H9 (cell line): Measurements from ENCODE around the gene TELO2. TPM values are rescaled to one million over a fixed set of nuclear protein-coding genes. Genes with fewer than 3 reads are reported as not detected.

Experiments
- DNase-seq: peaks from one replicate; pipeline ENCODE4 v3.0.0-alpha.2; 2017
- H2AFZ ChIP-seq: one replicate; pipeline ENCODE4 v1.6.1; 2013; ENCODE audit warnings: mild to moderate bottlenecking, low read length, control low read depth, moderate library complexity
- H2AK5ac ChIP-seq: 2 replicates; pipeline ENCODE4 v1.6.1; 2013; ENCODE audit warnings: low read length, control low read depth, mixed read lengths; ENCODE audit not compliant: insufficient read length
- H2BK120ac ChIP-seq: one replicate; pipeline ENCODE4 v1.6.1; 2013; ENCODE audit warnings: low read depth, mild to moderate bottlenecking, low read length, control low read depth, inconsistent platforms; ENCODE audit not compliant: poor library complexity, severe bottlenecking
- H2BK12ac ChIP-seq: 2 replicates; pipeline ENCODE4 v1.6.1; 2013; ENCODE audit warnings: low read length, control low read depth, mixed read lengths, low read depth; ENCODE audit not compliant: insufficient read length
- H2BK15ac ChIP-seq: 2 replicates; pipeline ENCODE4 v1.6.1; 2013; ENCODE audit warnings: low read depth, low read length, control low read depth
- H2BK20ac ChIP-seq: one replicate; pipeline ENCODE4 v1.6.1; 2013; ENCODE audit warnings: low read depth, mild to moderate bottlenecking, low read length, control low read depth, inconsistent platforms; ENCODE audit not compliant: poor library complexity, severe bottlenecking
- H2BK5ac ChIP-seq: 2 replicates; pipeline ENCODE4 v1.6.1; 2013; ENCODE audit warnings: low read length, control low read depth, mixed read lengths; ENCODE audit not compliant: insufficient read length
- H3K14ac ChIP-seq: 2 replicates; pipeline ENCODE4 v1.6.1; 2013; ENCODE audit warnings: low read length, control low read depth; ENCODE audit not compliant: insufficient read depth
- H3K18ac ChIP-seq: 2 replicates; pipeline ENCODE4 v1.6.1; 2013; ENCODE audit warnings: low read depth, mild to moderate bottlenecking, mixed read lengths, low read length, control low read depth; ENCODE audit not compliant: insufficient read length
- H3K23ac ChIP-seq: 2 replicates; pipeline ENCODE4 v1.6.1; 2013; ENCODE audit warnings: low read length, control low read depth, mixed read lengths, low read depth; ENCODE audit not compliant: insufficient read length
- H3K23me2 ChIP-seq: 2 replicates; pipeline ENCODE4 v1.6.1; 2013; ENCODE audit warnings: low read depth, mild to moderate bottlenecking, mixed read lengths, low read length, control low read depth; ENCODE audit not compliant: insufficient read length, poor library complexity, severe bottlenecking
- H3K27ac ChIP-seq: 2 replicates; pipeline ENCODE4 v1.5.1; 2013; ENCODE audit warnings: low read length, control low read depth, mixed read lengths, low read depth; ENCODE audit not compliant: insufficient read length
- H3K27me3 ChIP-seq: 2 replicates; pipeline ENCODE4 v1.6.1; 2013; ENCODE audit warnings: low read length, control low read depth, inconsistent platforms; ENCODE audit not compliant: insufficient read depth
- H3K4ac ChIP-seq: 2 replicates; pipeline ENCODE4 v1.6.1; 2013; ENCODE audit warnings: low read depth, mild to moderate bottlenecking, control low read depth, inconsistent platforms, low read length, moderate library complexity
- H3K4me1 ChIP-seq: 2 replicates; pipeline ENCODE4 v1.6.1; 2013; ENCODE audit warnings: low read length, control low read depth, inconsistent platforms; ENCODE audit not compliant: insufficient read depth
- H3K4me2 ChIP-seq: 2 replicates; pipeline ENCODE4 v1.6.1; 2013; ENCODE audit warnings: low read length, control low read depth, mixed read lengths; ENCODE audit not compliant: insufficient read length, insufficient read depth
- H3K56ac ChIP-seq: 2 replicates; pipeline ENCODE4 v1.6.1; 2013; ENCODE audit warnings: low read depth, mild to moderate bottlenecking, mixed read lengths, low read length, control low read depth; ENCODE audit not compliant: insufficient read length
- H3K79me1 ChIP-seq: 2 replicates; pipeline ENCODE4 v1.6.1; 2013; ENCODE audit warnings: low read depth, mild to moderate bottlenecking, moderate library complexity, low read length, control low read depth, inconsistent platforms; ENCODE audit not compliant: insufficient read depth, poor library complexity, severe bottlenecking
- H3K79me2 ChIP-seq: 2 replicates; pipeline ENCODE4 v1.6.1; 2013; ENCODE audit warnings: low read length, control low read depth, inconsistent platforms; ENCODE audit not compliant: insufficient read depth
- H3K9ac ChIP-seq: 2 replicates; pipeline ENCODE4 v1.6.1; 2013; ENCODE audit warnings: low read length, control low read depth, mixed read lengths; ENCODE audit not compliant: insufficient read length; ENCODE audit errors: extremely low read depth
- H3K9me3 ChIP-seq: one replicate; pipeline ENCODE4 v1.6.1; 2013; ENCODE audit warnings: low read depth, low read length, inconsistent platforms; ENCODE audit not compliant: control insufficient read depth
- H3T11ph ChIP-seq: one replicate; pipeline ENCODE4 v1.6.1; 2013; ENCODE audit warnings: mild to moderate bottlenecking, low read length, control low read depth, inconsistent platforms
- H4K20me1 ChIP-seq: one replicate; pipeline ENCODE4 v1.6.1; 2013; ENCODE audit not compliant: control insufficient read depth, insufficient read length, insufficient read depth
- H4K5ac ChIP-seq: 2 replicates; pipeline ENCODE4 v1.6.1; 2013; ENCODE audit warnings: low read depth, mild to moderate bottlenecking, mixed read lengths, low read length, control low read depth; ENCODE audit not compliant: insufficient read length
- H4K8ac ChIP-seq: replicated peaks from 2 replicates; pipeline ENCODE4 v1.6.1; 2013; ENCODE audit warnings: low read length, control low read depth, mixed read lengths, low read depth; ENCODE audit not compliant: insufficient read length
- H4K91ac ChIP-seq: 2 replicates; pipeline ENCODE4 v1.6.1; 2013; ENCODE audit warnings: low read depth, mild to moderate bottlenecking, moderate library complexity, mixed read lengths, low read length, control low read depth; ENCODE audit not compliant: insufficient read length
- H3K27ac Mint-ChIP-seq, 3 experiments: 2 replicates in 2 of 3; 3 replicates in 1 of 3; pipeline ENCODE4 v1.8.0; 2020 to 2021; ENCODE audit warnings: mixed read lengths in 3 of 3, mild to moderate bottlenecking in 1 of 3, moderate library complexity in 1 of 3
- H3K27me3 Mint-ChIP-seq: 2 replicates; pipeline ENCODE4 v1.8.0; 2021; ENCODE audit warnings: low read depth, mild to moderate bottlenecking, moderate library complexity, mixed read lengths
- H3K36me3 Mint-ChIP-seq, 3 experiments: 2 replicates in 2 of 3; 3 replicates in 1 of 3; pipeline ENCODE4 v1.8.0; 2020 to 2021; ENCODE audit warnings: low read depth in 3 of 3, mixed read lengths in 3 of 3; ENCODE audit not compliant: insufficient read depth in 1 of 3
- H3K4me1 Mint-ChIP-seq, 2 experiments: 2 replicates each; pipeline ENCODE4 v1.8.0; 2020; ENCODE audit warnings: mixed read lengths in 2 of 2
- H3K4me3 Mint-ChIP-seq, 2 experiments: 2 replicates in 1 of 2; 3 replicates in 1 of 2; pipeline ENCODE4 v1.8.0; 2020 to 2021; ENCODE audit warnings: mild to moderate bottlenecking in 2 of 2, mixed read lengths in 2 of 2, moderate library complexity in 1 of 2
- H3K9me3 Mint-ChIP-seq, 2 experiments: 2 replicates in 1 of 2; 3 replicates in 1 of 2; pipeline ENCODE4 v1.8.0; 2020; ENCODE audit warnings: mild to moderate bottlenecking in 2 of 2, mixed read lengths in 2 of 2, moderate library complexity in 1 of 2
- WGBS: extraction: QIAGEN DNeasy Blood & Tissue Kit; methylation state at CpG from one replicate; pipeline ENCODE4 v1.1.7; 2013; ENCODE audit warnings: missing lambda C conversion rate, low lambda C conversion rate, mixed read lengths; ENCODE audit not compliant: insufficient read length; ENCODE audit errors: extremely low coverage; 5-methylcytosine and 5-hydroxymethylcytosine counted together
- total RNA-seq: library from RNA; stranded (reverse); gene quantifications from 2 replicates; pipeline ENCODE4 v1.2.1, GENCODE V29; 2021
- TF ChIP-seq, protein P1 (sequence below): fragments of 200-600 bp; sonication (generic); conservative IDR thresholded peaks from 3 replicates; pipeline ENCODE4 v1.8.0; 2021; ENCODE audit warnings: antibody characterized with exemption, mild to moderate bottlenecking

TELO2 gene
- total RNA-seq, 1 experiment from 2014 or later = 98.9 TPM

DNA sequence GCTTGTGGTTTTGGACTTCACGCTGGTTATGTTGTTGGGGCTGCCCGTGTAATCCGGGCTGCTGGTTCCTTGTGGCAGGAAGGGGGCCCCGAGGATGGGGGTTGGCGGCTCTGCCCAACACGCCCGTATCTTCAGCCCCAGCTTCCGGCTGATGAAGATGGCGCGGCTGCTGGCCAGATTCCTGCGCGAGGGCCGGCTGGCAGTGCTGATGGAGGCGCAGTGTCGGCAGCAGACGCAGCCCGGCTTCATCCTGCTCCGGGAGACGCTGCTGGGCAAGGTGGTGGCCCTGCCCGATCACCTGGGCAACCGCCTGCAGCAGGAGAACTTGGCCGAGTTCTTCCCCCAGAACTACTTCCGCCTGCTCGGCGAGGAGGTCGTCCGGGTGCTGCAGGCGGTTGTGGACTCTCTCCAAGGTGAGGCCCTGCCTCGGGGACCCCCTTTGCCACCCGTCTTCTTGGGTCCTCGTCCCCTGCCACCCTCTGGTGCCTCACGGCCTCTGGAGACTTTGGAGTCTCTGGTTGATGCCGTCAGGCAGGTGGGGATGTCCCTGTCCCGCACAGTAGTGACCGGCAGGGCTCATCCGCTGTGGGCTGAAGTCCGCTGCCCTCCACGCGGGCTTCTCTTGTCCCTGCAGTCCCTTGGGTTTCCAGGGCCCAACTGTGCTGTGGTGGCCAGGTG, 2.2 kb downstream of the TELO2 start:
- Histone ChIP-seq H3K4me2 (no peak overlapping the region), H2AK5ac (no peak overlapping the region), H2BK15ac (no peak overlapping the region), H2AFZ (no peak overlapping the region), H4K20me1 (no peaks in the 10 kb centered on the region), H3K14ac (no peak overlapping the region), H3T11ph (no peak overlapping the region), H2BK120ac (no peak overlapping the region), H3K23ac (no peak overlapping the region), H4K5ac (no peak overlapping the region), H4K8ac (no peak overlapping the region), H2BK5ac (no peak overlapping the region), H3K27ac (no peak overlapping the region), H3K18ac (no peak overlapping the region), H3K79me1 (no peaks in the 10 kb centered on the region), H3K9me3 (no peaks in the 10 kb centered on the region), H2BK12ac (no peak overlapping the region), H3K4me1 (no peaks in the 10 kb centered on the region; the same call in 1 of the 2 replicates), H4K91ac (no peak overlapping the region), H3K79me2 (no peaks in the 10 kb centered on the region; the same call in 1 of the 2 replicates), H2BK20ac (no peak overlapping the region), H3K4ac (no peak overlapping the region), H3K27me3 (no peaks in the 10 kb centered on the region), H3K23me2 (peaks cover 3% of the 10 kb centered on the region), H3K56ac (no peak overlapping the region), H3K9ac (no peak overlapping the region)
- WGBS = no CpG with 5 or more reads among the region's 39 CpGs
- no peak overlapping the region for H3K27ac Mint-ChIP-seq
- TF ChIP-seq, protein P1, sequence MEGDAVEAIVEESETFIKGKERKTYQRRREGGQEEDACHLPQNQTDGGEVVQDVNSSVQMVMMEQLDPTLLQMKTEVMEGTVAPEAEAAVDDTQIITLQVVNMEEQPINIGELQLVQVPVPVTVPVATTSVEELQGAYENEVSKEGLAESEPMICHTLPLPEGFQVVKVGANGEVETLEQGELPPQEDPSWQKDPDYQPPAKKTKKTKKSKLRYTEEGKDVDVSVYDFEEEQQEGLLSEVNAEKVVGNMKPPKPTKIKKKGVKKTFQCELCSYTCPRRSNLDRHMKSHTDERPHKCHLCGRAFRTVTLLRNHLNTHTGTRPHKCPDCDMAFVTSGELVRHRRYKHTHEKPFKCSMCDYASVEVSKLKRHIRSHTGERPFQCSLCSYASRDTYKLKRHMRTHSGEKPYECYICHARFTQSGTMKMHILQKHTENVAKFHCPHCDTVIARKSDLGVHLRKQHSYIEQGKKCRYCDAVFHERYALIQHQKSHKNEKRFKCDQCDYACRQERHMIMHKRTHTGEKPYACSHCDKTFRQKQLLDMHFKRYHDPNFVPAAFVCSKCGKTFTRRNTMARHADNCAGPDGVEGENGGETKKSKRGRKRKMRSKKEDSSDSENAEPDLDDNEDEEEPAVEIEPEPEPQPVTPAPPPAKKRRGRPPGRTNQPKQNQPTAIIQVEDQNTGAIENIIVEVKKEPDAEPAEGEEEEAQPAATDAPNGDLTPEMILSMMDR = no peak
- H3K9me3 Mint-ChIP-seq = no peaks in the 10 kb centered on the region
- no peak for DNase-seq
- H3K4me3 Mint-ChIP-seq = peak overlapping the region; percentile 44 to 87; a peak in 3 of 5 replicates
- H3K36me3 Mint-ChIP-seq = peaks cover 7 to 40% (median 37%) of the 10 kb centered on the region in 3 experiments; a peak in 6 of 7 replicates
- peaks cover 4 to 12% of the 10 kb centered on the region in 2 experiments for H3K4me1 Mint-ChIP-seq
- no peaks in the 10 kb centered on the region; the same call in none of the 2 replicates for H3K27me3 Mint-ChIP-seq
